GM23248 (cell line): Measurements from ENCODE around the gene RNF150.

Experiments used
- EZH2 ChIP-seq: fragments of 200-600 bp; sonication (generic); IDR thresholded peaks from 2 replicates; pipeline ENCODE4 v1.6.1; 2018; ENCODE audit warnings: antibody characterized with exemption, mild to moderate bottlenecking; ENCODE audit not compliant: insufficient read depth, poor library complexity, severe bottlenecking
- EZH2phosphoT487 ChIP-seq: fragments of 200-600 bp; sonication (generic); IDR thresholded peaks from 2 replicates; pipeline ENCODE4 v1.6.1; 2018; ENCODE audit warnings: antibody characterized with exemption, moderate library complexity, mild to moderate bottlenecking, low read depth; ENCODE audit not compliant: insufficient read depth

DNA sequence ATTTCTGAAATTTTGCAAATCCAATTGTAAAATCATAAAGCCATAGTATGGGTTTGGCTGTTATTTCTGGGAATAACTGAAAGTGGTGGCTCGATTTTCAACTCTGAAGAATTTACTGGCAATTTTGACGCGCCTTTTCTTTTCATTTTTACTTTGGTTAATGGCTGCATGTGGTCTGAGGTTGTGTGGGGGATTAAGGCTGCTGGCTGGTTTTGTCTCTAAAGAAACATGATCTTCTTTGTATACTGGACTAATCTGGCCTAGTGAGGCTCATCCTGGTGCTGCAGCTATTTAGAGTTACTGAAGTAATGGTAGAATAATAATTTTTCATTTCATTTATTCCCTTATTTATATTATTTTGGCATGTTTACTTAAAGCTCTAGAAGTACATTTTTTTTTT lies 164.0 kb downstream of the RNF150 start:
- TF ChIP-seq EZH2phosphoT487 (no peak), EZH2 (no peak)
